HG03439 (cell line): ENCODE results near the gene ARRDC2.
"Not testable (repeated sequence)": the region's sequence is repeated elsewhere in the genome, so short reads cannot be mapped to it uniquely, and the experiment has no call there.

Experiments used
- ATAC-seq: cut with Tn5 transposase; IDR thresholded peaks from one replicate; pipeline ENCODE4 v1.9.1; 2021; ENCODE audit warnings: mild to moderate bottlenecking, moderate library complexity; ENCODE audit not compliant: unreplicated experiment

Gene ARRDC2

DNA sequence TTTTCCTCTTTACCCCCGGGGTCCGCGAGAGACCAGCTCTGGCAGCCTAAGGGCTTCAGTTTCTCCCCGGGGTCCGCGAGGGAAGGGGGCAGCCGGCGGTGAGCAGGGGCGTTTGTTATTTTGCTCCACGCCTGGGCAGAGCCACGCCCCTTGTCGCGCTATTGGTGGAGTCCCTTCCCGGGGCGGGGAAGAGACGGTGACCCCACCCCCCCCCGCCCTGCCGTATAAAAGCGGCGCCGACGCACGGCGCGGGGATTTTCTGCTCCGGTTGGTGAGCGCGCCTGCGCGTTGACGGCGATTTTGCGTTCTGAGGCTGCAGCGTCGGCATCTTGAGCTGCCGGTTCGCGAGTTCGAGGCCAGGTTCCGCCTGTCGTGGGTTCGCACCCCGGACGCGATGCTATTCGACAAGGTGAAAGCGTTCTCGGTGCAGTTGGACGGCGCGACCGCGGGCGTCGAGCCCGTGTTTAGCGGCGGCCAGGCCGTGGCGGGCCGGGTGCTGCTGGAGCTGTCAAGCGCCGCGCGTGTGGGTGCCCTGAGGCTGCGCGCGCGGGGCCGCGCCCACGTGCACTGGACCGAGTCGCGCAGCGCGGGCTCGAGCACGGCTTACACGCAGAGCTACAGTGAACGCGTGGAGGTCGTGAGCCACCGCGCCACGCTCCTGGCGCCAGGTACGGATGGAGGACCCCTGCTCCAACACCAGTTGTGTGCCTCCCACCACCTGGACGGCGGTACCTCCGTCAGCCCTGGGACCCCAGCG lies at the start of gene ARRDC2:
ARRDC2 (plus strand) TSS at position 254 of the 757 bp plus-strand sequence; CDS start at position 395, 141 bp downstream.
- ATAC-seq = peak; percentile 65

- no peak for ATAC-seq
Measured at GRCh38 chr19:17963936-17964691, 43.9 kb upstream of the ARRDC2 start.

DNA sequence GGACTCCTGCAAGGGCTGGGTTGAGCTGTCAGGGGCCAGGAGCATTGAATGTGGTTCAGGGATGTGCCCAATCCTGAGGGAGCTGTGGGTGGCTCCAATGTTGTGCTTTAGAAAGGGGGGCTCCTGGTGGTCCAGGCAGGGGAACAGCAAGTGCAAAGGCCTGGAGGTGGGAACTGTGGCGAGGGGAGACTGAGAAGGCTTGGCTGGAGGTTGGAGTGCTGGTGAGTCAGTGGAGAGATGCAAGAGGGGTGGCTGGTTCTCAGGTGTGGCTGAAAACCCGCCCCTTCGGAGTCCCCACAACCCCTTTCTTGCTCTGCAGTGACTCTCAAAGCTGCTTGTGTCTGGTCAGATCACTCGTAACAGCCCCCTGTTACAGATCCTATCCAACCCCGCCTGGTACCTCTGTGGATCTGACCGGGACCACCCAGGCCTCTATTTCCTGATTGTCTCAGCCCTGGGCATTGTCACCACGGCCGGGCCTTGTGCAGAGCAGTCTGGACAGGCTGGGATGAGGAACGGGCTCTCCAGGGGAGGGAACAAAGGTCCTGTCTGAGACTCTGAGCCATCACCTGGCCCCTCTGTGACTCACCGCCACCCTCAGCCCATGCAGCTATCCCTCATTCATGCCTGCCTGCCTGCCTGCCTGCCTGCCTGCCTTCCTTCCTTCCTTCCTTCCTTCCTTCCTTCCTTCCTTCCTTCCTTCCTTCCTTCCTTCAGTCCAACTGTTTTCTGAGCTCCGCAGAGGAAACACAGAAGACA lies 42.4 kb upstream of the ARRDC2 start:
- no peak for ATAC-seq

GRCh38 chr19:17966129-17966483 lies 41.9 kb upstream of the ARRDC2 start:
- no peak for ATAC-seq

- no peak for ATAC-seq
Measured at GRCh38 chr19:17966550-17967256, 41.3 kb upstream of the ARRDC2 start, which contains the start of gene KCNN1. Gene KCNN1 (plus strand): TSS chr19:17967107. CDS start chr19:17973889, 6,782 bp downstream.

GRCh38 chr19:17967257-17968051 lies 40.5 kb upstream of the ARRDC2 start:
- ATAC-seq = no peak

DNA sequence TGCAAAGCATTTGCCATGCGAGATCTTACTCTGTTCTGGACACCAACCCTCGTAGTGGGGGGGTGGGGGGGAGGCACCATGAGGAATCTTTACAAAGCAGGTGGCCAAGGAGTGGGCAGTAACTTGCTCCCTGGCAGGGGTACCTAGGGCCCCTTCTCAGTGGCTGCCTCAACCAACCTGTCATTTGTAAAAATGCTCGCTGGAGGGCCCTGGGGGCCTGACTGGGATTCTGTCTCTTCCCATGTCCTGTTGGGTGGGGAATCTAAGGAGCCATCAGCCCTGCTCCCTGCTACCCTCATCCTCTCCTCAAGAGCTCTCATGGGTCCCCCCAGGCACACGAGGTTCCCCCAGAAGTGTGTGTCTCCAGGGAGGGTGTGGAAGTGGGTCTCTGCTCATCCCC lies 39.6 kb upstream of the ARRDC2 start:
- ATAC-seq = no peak

DNA sequence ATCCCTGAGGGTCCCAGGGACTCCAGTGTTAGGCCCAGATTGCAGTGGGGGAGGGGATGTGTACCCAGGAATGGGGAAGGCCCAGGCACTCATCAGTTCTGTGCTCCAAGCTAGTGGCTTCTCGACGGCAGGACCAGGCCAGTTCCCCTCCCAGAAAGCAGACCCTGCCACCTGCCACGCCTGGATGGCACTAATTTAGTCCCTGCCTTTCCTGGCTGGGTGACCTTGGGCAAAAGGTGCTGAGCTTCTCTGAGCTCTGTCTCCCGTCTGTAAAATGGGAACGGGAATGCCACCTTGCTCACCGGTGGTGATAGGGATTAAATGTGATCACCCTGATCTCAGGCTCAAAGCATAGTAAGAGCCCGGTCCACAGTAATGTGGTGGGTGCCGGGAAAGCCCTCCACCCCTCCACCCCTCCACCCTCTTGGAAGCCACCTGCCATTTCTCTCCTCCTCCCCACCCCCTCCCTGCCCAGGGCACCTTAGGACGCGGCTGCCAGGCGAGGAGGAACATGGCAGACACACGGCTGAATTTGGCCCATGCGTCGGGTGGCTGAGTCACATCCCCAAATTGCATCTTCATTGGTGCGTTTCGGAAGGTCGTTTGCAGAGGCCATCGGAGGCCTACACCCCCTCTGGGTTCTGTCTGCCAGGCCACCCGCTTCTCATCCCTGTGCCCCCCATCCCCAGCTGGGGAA lies 38.7 kb upstream of the ARRDC2 start:
- no peak for ATAC-seq

GRCh38 chr19:17972230-17972629 lies 35.7 kb upstream of the ARRDC2 start:
- no peak for ATAC-seq

DNA sequence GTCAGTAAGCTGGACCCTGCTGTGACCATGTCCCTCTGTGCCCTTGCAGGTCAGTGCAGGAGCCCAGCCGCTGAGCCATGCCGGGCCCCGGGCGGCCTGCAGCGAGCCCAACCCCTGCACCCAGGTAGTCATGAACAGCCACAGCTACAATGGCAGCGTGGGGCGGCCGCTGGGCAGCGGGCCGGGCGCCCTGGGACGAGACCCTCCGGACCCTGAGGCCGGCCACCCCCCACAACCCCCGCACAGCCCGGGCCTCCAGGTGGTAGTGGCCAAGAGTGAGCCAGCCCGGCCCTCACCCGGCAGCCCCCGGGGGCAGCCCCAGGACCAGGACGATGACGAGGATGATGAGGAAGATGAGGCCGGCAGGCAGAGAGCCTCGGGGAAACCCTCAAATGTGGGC lies 34.2 kb upstream of the ARRDC2 start:
- no peak for ATAC-seq

GRCh38 chr19:17974551-17974950 lies 33.4 kb upstream of the ARRDC2 start:
- no peak for ATAC-seq

DNA sequence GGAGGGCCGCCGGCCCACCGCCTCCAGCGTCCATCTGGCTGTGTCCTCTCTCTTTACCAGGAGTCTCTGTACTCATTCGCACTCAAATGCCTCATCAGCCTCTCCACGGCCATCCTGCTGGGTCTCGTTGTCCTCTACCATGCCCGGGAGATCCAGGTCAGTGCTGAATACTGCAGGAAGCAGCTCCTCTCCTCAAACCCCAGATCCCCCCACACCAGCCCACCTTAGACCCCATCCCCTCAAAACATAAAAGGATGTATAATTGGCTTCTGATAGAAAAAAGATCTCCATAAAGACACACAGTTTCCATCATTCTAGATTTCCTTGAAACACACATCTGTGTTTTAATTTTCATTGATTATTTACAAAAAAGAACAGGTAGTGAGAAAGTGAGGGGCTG lies 32.9 kb upstream of the ARRDC2 start:
- no peak for ATAC-seq

GRCh38 chr19:17977021-17977420 lies 30.9 kb upstream of the ARRDC2 start:
- ATAC-seq = no peak

DNA sequence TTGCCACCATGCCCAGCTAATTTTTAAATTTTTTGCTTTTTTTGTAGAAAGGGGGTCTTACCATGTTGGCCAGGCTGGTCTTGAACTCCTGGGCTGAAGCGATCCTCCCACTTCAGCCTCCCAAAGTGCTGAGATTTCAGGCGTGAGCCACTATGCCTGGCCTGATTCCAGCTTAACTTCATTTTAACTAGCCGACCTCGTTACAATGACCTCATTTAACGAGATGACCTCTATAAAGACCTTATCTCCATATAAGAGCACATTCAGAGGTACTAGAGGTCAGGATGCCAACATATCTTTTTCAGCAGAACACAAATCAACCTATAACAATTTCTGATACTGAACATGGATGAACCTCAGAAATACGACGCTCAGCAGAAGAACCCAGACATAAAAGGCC lies 30.5 kb upstream of the ARRDC2 start:
- ATAC-seq = no peak

DNA sequence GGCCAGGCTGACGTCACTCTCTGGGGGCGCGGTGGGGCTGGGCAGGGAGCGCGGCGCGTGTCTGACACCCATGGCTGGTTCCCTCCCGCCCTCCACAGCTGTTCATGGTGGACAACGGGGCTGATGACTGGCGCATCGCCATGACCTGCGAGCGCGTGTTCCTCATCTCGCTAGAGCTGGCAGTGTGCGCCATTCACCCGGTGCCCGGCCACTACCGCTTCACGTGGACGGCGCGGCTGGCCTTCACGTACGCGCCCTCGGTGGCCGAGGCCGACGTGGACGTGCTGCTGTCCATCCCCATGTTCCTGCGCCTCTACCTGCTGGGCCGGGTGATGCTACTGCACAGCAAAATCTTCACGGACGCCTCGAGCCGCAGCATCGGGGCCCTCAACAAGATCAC lies 26.4 kb upstream of the ARRDC2 start:
- no peak for ATAC-seq

DNA sequence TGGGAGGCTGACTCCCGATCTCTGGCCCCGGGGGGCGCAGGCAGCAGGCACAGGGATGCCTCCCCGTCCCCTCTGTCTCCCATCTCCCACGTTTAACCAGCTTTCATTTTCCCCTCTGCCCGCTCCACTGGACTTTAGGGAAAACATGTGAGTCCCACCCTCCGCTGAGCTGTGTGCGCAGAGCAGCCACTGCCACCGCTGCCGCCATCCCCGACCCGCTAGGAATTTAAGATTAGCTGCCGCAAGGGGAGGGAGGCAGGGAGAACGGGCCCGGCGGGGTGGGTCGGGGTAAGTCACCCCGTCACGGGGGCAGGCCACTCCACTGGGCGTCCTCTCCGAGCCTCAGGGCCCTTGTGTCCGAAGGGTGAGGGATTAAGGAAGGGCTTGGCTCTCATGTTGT lies 25.5 kb upstream of the ARRDC2 start:
- no peak for ATAC-seq

DNA sequence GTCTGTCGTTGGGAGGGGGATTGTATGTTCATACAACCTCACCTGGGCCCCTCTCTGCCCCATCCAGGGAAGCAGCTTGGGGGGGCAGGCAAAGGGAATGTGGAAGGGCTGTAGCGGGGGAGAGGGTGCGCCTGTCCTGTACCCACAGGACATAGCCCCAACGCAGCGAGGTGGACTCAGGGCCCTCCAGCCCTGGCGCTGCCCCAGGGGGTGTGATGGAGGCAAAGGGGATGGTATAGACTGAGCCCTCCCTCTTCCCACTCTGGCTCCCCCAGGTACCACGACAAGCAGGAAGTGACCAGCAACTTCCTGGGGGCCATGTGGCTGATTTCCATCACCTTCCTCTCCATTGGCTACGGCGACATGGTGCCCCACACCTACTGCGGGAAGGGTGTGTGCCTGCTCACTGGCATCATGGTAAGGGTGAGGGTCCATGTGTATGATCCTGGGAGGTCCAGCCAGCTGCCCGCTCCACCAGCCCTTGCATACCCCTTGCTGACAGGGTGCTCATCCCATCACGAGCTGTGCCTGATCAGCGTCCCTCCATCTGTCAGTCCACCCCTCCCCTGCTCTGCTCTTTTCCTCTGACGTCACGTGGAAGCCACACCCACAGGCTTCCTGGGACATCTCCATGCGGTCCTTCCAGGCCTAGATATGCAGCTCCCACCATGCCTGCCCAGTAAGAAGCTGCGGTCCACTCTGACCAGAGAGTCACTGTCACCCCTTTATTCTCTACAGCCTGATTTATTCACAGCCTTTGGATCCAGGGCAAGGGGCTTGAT lies 22.7 kb upstream of the ARRDC2 start:
- no peak for ATAC-seq

- not testable (repeated sequence) for ATAC-seq
Measured at GRCh38 chr19:17986569-17986968, 21.4 kb upstream of the ARRDC2 start.

DNA sequence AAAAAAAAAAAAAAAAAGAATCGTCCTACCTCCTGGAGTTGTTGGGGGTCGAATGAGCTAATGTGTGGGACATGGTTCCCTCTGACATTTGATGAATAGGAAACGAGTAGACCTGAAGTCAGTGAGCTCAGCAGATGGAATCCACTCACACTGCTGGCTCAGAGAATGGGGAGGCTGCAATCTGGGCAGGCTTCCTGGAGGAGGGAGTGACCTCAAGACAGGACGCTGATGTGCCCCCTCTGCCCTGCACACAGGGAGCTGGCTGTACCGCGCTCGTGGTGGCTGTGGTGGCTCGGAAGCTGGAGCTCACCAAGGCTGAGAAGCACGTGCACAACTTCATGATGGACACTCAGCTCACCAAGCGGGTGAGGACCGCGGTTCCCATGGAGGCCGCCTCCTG lies 19.8 kb upstream of the ARRDC2 start:
- ATAC-seq = no peak
